ENCODE data around the gene PFDN1. TPM values are rescaled to one million over a fixed set of nuclear protein-coding genes. Genes with fewer than 3 reads are reported as not detected.

The PFDN1 gene
- total RNA-seq, 1 donor from 2014 or later: 34.4 TPM

DNA sequence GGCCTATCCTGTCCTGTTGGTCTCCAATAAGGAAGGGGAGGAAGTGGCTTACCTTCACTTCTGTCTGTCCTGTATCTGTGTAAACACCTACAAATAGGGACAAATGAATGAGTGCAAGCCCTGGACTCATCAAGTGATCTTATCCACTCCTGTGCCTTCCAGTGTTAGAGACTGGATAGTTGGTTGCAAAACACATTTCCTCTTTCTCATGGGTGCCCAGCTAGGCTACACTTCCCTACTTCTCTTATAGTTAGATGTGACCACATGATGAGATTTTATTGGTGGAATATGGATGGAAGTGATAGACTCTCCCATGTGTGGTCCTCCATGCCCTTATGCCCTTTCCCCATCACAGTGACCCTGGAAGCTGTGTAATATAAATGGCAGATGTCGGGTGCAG is 16.9 kb upstream of the PFDN1 start:
- no peaks in the 10 kb centered on the region for H3K9me3 ChIP-seq (ENCODE audit: control insufficient read depth in 3 of 3, low read length in 3 of 3)
- H3K4me1 ChIP-seq (ENCODE audit: control insufficient read depth in 3 of 3, insufficient read depth in 3 of 3, low read length in 3 of 3): peaks cover 28 to 34% (median 29%) of the 10 kb centered on the region in 3 donors
- H3K9ac ChIP-seq (ENCODE audit: low read depth in 1 of 3, low read length in 3 of 3): no peak overlapping the region
- H3K27me3 ChIP-seq (ENCODE audit: control insufficient read depth in 3 of 3, insufficient read depth in 3 of 3, low read length in 3 of 3): no peaks in the 10 kb centered on the region
- H3K27ac ChIP-seq (ENCODE audit: low read depth, low read length): no peak overlapping the region
- H3K4me3 ChIP-seq (ENCODE audit: low read length in 3 of 3): no peak overlapping the region
- H3K36me3 ChIP-seq (ENCODE audit: control insufficient read depth in 3 of 3, insufficient read depth in 3 of 3, low read length in 3 of 3): no peaks in the 10 kb centered on the region

DNA sequence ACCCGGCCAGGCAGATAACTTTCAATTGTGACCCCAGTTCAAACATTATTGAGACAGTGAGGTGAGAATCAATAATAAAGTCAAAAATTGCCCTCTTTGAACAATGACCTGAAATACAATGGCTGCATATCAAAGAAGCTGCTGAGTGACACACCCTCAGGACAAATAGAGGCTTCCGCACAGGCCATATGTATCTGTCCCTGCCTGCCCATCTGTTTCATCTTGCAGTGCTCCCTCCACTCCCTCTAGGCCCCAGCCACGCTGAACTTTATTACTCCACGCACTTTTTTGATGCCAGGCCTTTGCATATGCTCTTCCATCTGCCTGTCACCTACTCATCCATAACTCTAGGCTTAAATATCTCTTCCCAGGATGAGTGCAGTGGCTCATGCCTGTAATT is 15.9 kb upstream of the PFDN1 start:
- H3K4me3 ChIP-seq (ENCODE audit: low read length in 3 of 3): no peak overlapping the region
- no peak overlapping the region for H3K27ac ChIP-seq (ENCODE audit: low read depth, low read length)
- H3K36me3 ChIP-seq (ENCODE audit: control insufficient read depth in 3 of 3, insufficient read depth in 3 of 3, low read length in 3 of 3): no peaks in the 10 kb centered on the region
- H3K9ac ChIP-seq (ENCODE audit: low read depth in 1 of 3, low read length in 3 of 3): no peak overlapping the region
- H3K9me3 ChIP-seq (ENCODE audit: control insufficient read depth in 3 of 3, low read length in 3 of 3): no peaks in the 10 kb centered on the region
- H3K27me3 ChIP-seq (ENCODE audit: control insufficient read depth in 3 of 3, insufficient read depth in 3 of 3, low read length in 3 of 3): no peaks in the 10 kb centered on the region
- H3K4me1 ChIP-seq (ENCODE audit: control insufficient read depth in 3 of 3, insufficient read depth in 3 of 3, low read length in 3 of 3): peaks cover 24 to 29% (median 26%) of the 10 kb centered on the region in 3 donors

DNA sequence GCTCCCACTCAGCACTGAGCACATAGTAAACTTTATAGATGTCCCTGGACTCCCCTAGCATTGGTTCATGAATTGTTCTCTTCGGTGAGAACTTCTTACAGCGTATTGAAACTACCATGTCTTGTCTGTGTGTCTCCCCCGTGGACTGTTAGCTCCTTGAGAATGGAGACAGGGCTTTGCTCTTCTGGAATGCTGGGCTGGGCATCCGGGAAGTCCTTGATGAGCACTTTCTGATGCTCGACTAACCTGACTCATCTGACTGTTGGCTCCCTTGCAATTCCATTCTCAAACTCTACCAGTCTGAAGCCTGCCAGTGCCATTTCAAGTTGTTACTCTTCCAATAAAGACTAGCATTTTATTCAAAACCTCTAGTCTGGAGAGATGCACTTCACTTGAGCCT is 15.0 kb upstream of the PFDN1 start:
- peaks cover 18 to 28% (median 19%) of the 10 kb centered on the region in 3 donors for H3K4me1 ChIP-seq (ENCODE audit: control insufficient read depth in 3 of 3, insufficient read depth in 3 of 3, low read length in 3 of 3)
- H3K27me3 ChIP-seq (ENCODE audit: control insufficient read depth in 3 of 3, insufficient read depth in 3 of 3, low read length in 3 of 3): no peaks in the 10 kb centered on the region
- H3K9me3 ChIP-seq (ENCODE audit: control insufficient read depth in 3 of 3, low read length in 3 of 3): no peaks in the 10 kb centered on the region
- H3K36me3 ChIP-seq (ENCODE audit: control insufficient read depth in 3 of 3, insufficient read depth in 3 of 3, low read length in 3 of 3): no peaks in the 10 kb centered on the region
- no peak overlapping the region for H3K9ac ChIP-seq (ENCODE audit: low read depth in 1 of 3, low read length in 3 of 3)
- no peak overlapping the region for H3K27ac ChIP-seq (ENCODE audit: low read depth, low read length)
- no peak overlapping the region for H3K4me3 ChIP-seq (ENCODE audit: low read length in 3 of 3)

- Histone ChIP-seq H3K9me3 (ENCODE audit: control insufficient read depth in 3 of 3, low read length in 3 of 3) (no peaks in the 10 kb centered on the region), H3K9ac (ENCODE audit: low read depth in 1 of 3, low read length in 3 of 3) (no peak overlapping the region), H3K27me3 (ENCODE audit: control insufficient read depth in 3 of 3, insufficient read depth in 3 of 3, low read length in 3 of 3) (no peaks in the 10 kb centered on the region), H3K4me3 (ENCODE audit: low read length in 3 of 3) (no peak overlapping the region), H3K4me1 (ENCODE audit: control insufficient read depth in 3 of 3, insufficient read depth in 3 of 3, low read length in 3 of 3) (peaks cover 13 to 33% (median 19%) of the 10 kb centered on the region in 3 donors), H3K36me3 (ENCODE audit: control insufficient read depth in 3 of 3, insufficient read depth in 3 of 3, low read length in 3 of 3) (no peaks in the 10 kb centered on the region), H3K27ac (ENCODE audit: low read depth, low read length) (peak overlapping the region; percentile 59)
Measured at GRCh38 chr5:140312791-140313189, 9.9 kb upstream of the PFDN1 start.

DNA sequence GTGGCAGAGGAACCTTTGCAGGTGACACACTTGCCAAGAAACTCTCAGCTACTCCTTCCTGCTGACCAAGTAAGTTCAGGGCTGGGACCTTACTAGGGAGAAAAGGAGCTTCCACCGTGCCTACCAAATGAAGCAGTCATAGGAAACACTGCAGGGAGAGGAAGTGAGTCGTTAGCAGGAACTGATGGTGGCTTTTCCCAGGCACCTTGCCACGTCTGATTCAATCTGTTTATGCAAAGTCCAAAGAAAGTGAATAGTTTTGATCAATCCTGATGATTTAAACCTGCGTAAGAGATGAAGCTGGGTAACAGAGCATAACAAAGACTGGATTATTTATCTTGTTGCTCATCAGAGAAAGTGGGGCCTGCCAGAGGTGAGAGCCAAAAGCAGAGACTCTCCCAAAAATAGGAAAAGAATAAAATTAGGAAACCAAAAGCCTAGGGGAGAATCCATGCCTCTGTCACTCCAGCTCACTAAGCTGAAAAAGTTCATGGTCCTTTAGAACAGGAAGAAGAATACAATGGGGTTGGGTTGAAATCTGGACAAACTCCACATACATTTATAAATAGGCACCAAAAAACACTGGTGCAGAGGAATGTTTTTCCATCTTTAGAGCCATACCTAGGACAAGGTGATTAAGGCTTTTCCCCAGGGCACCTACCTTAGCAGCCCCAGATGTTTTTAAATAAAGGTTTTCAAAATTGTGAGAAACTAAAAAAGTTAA is 9.3 kb upstream of the PFDN1 start:
- peak overlapping the region in 2 of 3 donors; percentile 28 to 35 for H3K9ac ChIP-seq (ENCODE audit: low read depth in 1 of 3, low read length in 3 of 3)
- no peaks in the 10 kb centered on the region for H3K9me3 ChIP-seq (ENCODE audit: control insufficient read depth in 3 of 3, low read length in 3 of 3)
- H3K27ac ChIP-seq (ENCODE audit: low read depth, low read length): peak overlapping the region; percentile 59
- no peaks in the 10 kb centered on the region for H3K27me3 ChIP-seq (ENCODE audit: control insufficient read depth in 3 of 3, insufficient read depth in 3 of 3, low read length in 3 of 3)
- H3K4me1 ChIP-seq (ENCODE audit: control insufficient read depth in 3 of 3, insufficient read depth in 3 of 3, low read length in 3 of 3): peaks cover 13 to 33% (median 19%) of the 10 kb centered on the region in 3 donors
- H3K4me3 ChIP-seq (ENCODE audit: low read length in 3 of 3): no peak overlapping the region
- H3K36me3 ChIP-seq (ENCODE audit: control insufficient read depth in 3 of 3, insufficient read depth in 3 of 3, low read length in 3 of 3): no peaks in the 10 kb centered on the region

GRCh38 chr5:140311011-140311467 is 8.1 kb upstream of the PFDN1 start:
- no peaks in the 10 kb centered on the region for H3K27me3 ChIP-seq (ENCODE audit: control insufficient read depth in 3 of 3, insufficient read depth in 3 of 3, low read length in 3 of 3)
- peak overlapping the region; percentile 59 for H3K27ac ChIP-seq (ENCODE audit: low read depth, low read length)
- H3K9ac ChIP-seq (ENCODE audit: low read depth in 1 of 3, low read length in 3 of 3): no peak overlapping the region

GRCh38 chr5:140310434-140310833 is 7.5 kb upstream of the PFDN1 start:
- H3K27ac ChIP-seq (ENCODE audit: low read depth, low read length): peak overlapping the region; percentile 59

More at GRCh38 chr5:140311011-140311467, 8.1 kb upstream of the PFDN1 start:
- Histone ChIP-seq H3K4me3 (ENCODE audit: low read length in 3 of 3) (no peak overlapping the region), H3K9me3 (ENCODE audit: control insufficient read depth in 3 of 3, low read length in 3 of 3) (no peaks in the 10 kb centered on the region), H3K36me3 (ENCODE audit: control insufficient read depth in 3 of 3, insufficient read depth in 3 of 3, low read length in 3 of 3) (no peaks in the 10 kb centered on the region), H3K4me1 (ENCODE audit: control insufficient read depth in 3 of 3, insufficient read depth in 3 of 3, low read length in 3 of 3) (peaks cover 13 to 33% (median 19%) of the 10 kb centered on the region in 3 donors)

GRCh38 chr5:140309706-140310249 is 6.9 kb upstream of the PFDN1 start:
- Histone ChIP-seq H3K27me3 (ENCODE audit: control insufficient read depth in 3 of 3, insufficient read depth in 3 of 3, low read length in 3 of 3) (no peaks in the 10 kb centered on the region), H3K4me1 (ENCODE audit: control insufficient read depth in 3 of 3, insufficient read depth in 3 of 3, low read length in 3 of 3) (peaks cover 13 to 33% (median 19%) of the 10 kb centered on the region in 3 donors), H3K9me3 (ENCODE audit: control insufficient read depth in 3 of 3, low read length in 3 of 3) (no peaks in the 10 kb centered on the region), H3K27ac (ENCODE audit: low read depth, low read length) (no peak overlapping the region), H3K4me3 (ENCODE audit: low read length in 3 of 3) (no peak overlapping the region), H3K9ac (ENCODE audit: low read depth in 1 of 3, low read length in 3 of 3) (no peak overlapping the region), H3K36me3 (ENCODE audit: control insufficient read depth in 3 of 3, insufficient read depth in 3 of 3, low read length in 3 of 3) (no peaks in the 10 kb centered on the region)

More at GRCh38 chr5:140310434-140310833, 7.5 kb upstream of the PFDN1 start:
- H3K4me3 ChIP-seq (ENCODE audit: low read length in 3 of 3): no peak overlapping the region
- peaks cover 13 to 33% (median 19%) of the 10 kb centered on the region in 3 donors for H3K4me1 ChIP-seq (ENCODE audit: control insufficient read depth in 3 of 3, insufficient read depth in 3 of 3, low read length in 3 of 3)
- H3K36me3 ChIP-seq (ENCODE audit: control insufficient read depth in 3 of 3, insufficient read depth in 3 of 3, low read length in 3 of 3): no peaks in the 10 kb centered on the region
- H3K9me3 ChIP-seq (ENCODE audit: control insufficient read depth in 3 of 3, low read length in 3 of 3): no peaks in the 10 kb centered on the region
- no peaks in the 10 kb centered on the region for H3K27me3 ChIP-seq (ENCODE audit: control insufficient read depth in 3 of 3, insufficient read depth in 3 of 3, low read length in 3 of 3)
- H3K9ac ChIP-seq (ENCODE audit: low read depth in 1 of 3, low read length in 3 of 3): no peak overlapping the region

GRCh38 chr5:140305471-140305870 is 2.6 kb upstream of the PFDN1 start:
- Histone ChIP-seq H3K27ac (ENCODE audit: low read depth, low read length) (no peak overlapping the region), H3K27me3 (ENCODE audit: control insufficient read depth in 3 of 3, insufficient read depth in 3 of 3, low read length in 3 of 3) (no peaks in the 10 kb centered on the region), H3K4me3 (ENCODE audit: low read length in 3 of 3) (no peak overlapping the region), H3K36me3 (ENCODE audit: control insufficient read depth in 3 of 3, insufficient read depth in 3 of 3, low read length in 3 of 3) (no peaks in the 10 kb centered on the region), H3K9me3 (ENCODE audit: control insufficient read depth in 3 of 3, low read length in 3 of 3) (no peaks in the 10 kb centered on the region), H3K4me1 (ENCODE audit: control insufficient read depth in 3 of 3, insufficient read depth in 3 of 3, low read length in 3 of 3) (peaks cover 5 to 13% (median 10%) of the 10 kb centered on the region in 3 donors), H3K9ac (ENCODE audit: low read depth in 1 of 3, low read length in 3 of 3) (no peak overlapping the region)

DNA sequence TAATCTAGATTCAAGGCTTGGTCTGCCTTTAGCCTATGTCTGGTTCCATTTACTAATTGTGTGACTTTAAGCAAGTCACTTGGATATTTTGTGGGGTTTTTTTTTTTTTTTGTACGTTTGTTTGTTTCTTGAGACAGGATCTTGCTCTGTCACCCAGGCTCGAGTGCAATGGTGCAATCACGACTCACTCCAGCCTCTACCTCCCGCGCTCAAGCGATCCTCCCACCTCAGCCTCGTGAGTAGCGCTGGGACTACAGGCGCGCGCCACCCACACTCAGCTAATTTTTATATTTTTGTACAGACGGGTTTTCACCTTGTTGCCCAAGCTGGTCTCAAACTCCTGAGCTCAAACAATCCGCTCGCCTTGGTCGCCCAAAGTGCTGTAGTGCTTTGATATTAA is 1.1 kb upstream of the PFDN1 start:
- Histone ChIP-seq H3K9ac (ENCODE audit: low read depth in 1 of 3, low read length in 3 of 3) (no peak overlapping the region), H3K4me1 (ENCODE audit: control insufficient read depth in 3 of 3, insufficient read depth in 3 of 3, low read length in 3 of 3) (peaks cover 5 to 13% (median 7%) of the 10 kb centered on the region in 3 donors), H3K9me3 (ENCODE audit: control insufficient read depth in 3 of 3, low read length in 3 of 3) (no peaks in the 10 kb centered on the region), H3K27ac (ENCODE audit: low read depth, low read length) (no peak overlapping the region), H3K36me3 (ENCODE audit: control insufficient read depth in 3 of 3, insufficient read depth in 3 of 3, low read length in 3 of 3) (peaks cover 0 to 8% (median 6%) of the 10 kb centered on the region in 3 donors), H3K4me3 (ENCODE audit: low read length in 3 of 3) (no peak overlapping the region), H3K27me3 (ENCODE audit: control insufficient read depth in 3 of 3, insufficient read depth in 3 of 3, low read length in 3 of 3) (no peaks in the 10 kb centered on the region)
